ENCODE data around the gene AFG1L. TPM values are rescaled to one million over a fixed set of nuclear protein-coding genes. Genes with fewer than 3 reads are reported as not detected.
"Not testable (repeated sequence)": the region's sequence is repeated elsewhere in the genome, so short reads cannot be mapped to it uniquely, and the experiment has no call there.

AFG1L gene
- total RNA-seq, 1 donor = 2.4 TPM

GRCh38 chr6:108449717-108450116 lies 154.9 kb downstream of the AFG1L start:
- DNase-seq (ENCODE audit: low read depth in 2 of 3, low spot score in 2 of 3) = not testable (repeated sequence)

GRCh38 chr6:108451816-108452215 lies 157.0 kb downstream of the AFG1L start:
- no peak for DNase-seq (ENCODE audit: low read depth in 2 of 3, low spot score in 2 of 3)

- no peak for DNase-seq (ENCODE audit: low read depth in 2 of 3, low spot score in 2 of 3)
These were observed 157.9 kb downstream of the AFG1L start for GRCh38 chr6:108452711-108453195.

DNA sequence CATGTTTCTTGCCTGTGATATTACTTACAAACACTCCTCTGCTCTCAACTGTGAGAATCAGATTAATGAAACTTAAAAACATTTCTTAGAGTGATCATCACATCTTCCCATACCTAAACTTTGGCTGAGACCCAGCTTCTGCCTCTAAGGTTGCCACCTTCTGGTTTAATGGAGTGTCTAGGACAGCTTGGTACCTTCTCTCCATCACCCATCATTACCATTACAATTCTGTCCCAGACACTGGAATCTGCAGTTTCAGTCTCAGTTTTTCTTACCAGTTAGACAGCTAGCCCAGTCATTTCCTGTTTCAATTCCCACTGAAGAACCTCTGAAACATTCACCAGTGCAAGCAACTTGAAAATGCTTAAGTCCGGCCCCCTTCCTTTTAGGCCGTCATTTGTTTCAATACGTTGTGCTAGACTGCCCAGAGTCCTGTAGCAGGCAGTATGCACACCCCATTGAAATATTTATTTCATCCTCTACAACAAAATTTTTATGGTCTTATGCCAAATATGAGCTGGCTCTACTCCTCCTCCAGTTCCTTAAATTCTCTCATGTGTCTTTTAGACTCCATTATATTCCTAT lies 158.8 kb downstream of the AFG1L start:
- peak in 2 of 3 donors; percentile 53 to 75 for DNase-seq (ENCODE audit: low read depth in 2 of 3, low spot score in 2 of 3)

DNA sequence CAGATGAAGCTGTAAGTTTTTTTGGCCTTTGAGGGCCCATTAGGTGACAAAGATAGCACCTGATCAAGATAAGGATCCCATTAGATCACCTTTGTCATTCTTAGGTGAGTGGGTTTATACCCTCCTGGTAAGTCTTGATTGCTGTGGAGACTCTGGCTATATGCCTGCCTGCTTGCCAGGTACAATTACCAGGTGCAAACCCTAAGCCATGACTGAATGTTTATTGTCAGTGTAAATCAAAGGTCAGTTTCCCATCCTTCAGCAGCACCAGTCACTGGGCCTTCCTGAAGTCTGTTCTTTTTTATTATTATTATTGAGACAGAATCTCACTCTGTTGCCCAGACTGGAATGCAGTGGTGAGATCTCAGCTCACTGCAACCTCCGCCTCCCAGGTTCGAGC lies 159.5 kb downstream of the AFG1L start:
- DNase-seq (ENCODE audit: low read depth in 2 of 3, low spot score in 2 of 3) = no peak

GRCh38 chr6:108455688-108456087 lies 160.8 kb downstream of the AFG1L start:
- DNase-seq (ENCODE audit: low read depth in 2 of 3, low spot score in 2 of 3) = no peak

DNA sequence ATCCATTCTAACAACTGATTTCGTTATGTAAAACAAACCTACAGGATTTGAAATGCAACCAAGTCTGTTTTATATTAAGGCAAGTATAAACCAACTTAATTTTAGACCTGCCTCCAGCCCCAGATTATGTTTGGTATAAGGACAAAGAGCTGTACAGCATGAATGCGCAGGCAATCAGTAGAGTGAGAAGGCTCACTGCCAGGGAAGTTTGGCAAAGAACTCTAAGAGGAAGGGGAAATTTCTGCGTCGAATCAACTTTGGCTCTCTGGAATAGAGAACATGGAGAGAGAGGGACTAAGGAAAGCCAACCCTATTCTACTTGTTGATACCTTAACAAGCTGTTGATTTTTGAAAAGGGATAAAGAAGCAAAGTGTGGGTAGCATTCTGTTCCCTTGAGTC lies 168.9 kb downstream of the AFG1L start:
- no peak for DNase-seq (ENCODE audit: low read depth in 2 of 3, low spot score in 2 of 3)

- DNase-seq (ENCODE audit: low read depth in 2 of 3, low spot score in 2 of 3) = no peak
These were observed 169.7 kb downstream of the AFG1L start for GRCh38 chr6:108464418-108465097.

GRCh38 chr6:108465098-108465495 lies 170.2 kb downstream of the AFG1L start:
- DNase-seq (ENCODE audit: low read depth in 2 of 3, low spot score in 2 of 3) = peak in 1 of 3 donors; percentile 42

- no peak for DNase-seq (ENCODE audit: low read depth in 2 of 3, low spot score in 2 of 3)
These were observed 173.5 kb downstream of the AFG1L start for GRCh38 chr6:108468346-108468745.

- DNase-seq (ENCODE audit: low read depth in 2 of 3, low spot score in 2 of 3) = no peak
These were observed 174.5 kb downstream of the AFG1L start for GRCh38 chr6:108469316-108469715.

DNA sequence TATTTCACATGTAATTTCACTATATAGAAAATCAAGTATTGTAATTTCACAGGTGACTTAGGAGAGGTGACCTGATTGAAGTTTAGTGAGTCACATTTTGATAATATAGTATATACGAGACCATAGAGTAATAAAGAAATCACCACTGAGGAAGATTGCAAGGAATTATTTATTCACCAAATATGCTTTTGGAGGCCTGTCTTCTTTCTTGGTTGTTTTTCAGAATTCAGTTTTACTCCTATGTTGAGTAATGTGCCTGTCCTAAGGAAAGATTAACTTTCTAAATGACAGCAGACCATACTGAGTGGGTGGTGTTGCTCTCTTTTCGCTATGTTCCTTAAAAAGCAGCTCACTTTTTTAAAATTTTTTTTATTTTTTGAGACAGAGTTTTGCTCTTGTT lies 178.3 kb downstream of the AFG1L start:
- DNase-seq (ENCODE audit: low read depth in 2 of 3, low spot score in 2 of 3) = no peak

DNA sequence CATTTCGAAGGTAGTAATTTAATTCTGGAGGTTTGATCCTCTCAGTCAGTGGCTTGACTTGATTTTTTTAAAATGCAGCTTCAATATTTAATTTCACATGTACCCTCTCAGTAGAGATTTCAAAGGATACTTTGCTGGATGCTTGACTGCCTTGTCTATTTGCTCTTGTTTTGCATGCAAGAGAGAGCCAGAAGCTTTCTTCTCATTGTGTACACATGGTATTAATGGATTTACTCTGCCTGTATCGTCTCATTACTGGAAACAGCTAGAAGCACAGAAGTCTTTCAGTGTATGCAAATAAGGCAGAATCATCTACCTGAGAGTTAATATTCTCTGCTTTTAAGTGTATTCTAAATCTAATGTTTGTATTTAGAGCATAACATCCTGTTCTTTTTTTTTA lies 181.5 kb downstream of the AFG1L start:
- no peak for DNase-seq (ENCODE audit: low read depth in 2 of 3, low spot score in 2 of 3)

DNA sequence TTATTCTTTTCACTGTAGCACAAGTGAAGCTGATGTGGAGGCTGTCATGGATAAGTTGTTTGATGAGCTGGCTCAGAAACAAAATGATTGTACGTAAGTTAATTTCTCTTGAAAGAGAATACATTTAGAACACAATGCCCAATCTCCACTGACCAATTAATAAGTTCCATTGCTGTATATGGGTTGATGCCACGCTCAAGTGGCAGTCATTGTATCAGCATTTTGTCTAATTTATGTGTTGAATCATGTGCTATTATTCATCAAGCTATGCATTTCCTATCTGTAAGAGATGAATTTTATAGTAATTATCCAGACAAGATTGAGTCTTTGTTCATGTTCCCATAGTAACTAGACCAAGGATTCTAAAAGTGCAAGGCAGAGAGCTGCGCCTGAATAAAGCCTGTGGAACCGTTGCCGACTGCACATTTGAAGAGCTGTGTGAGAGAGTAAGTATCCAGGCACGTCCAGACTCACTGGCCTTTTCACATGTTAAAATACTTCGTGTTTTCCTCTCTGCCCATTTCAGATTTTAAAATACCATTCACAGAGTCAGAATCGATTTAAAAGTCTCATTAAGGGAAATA lies 182.1 kb downstream of the AFG1L start:
- DNase-seq (ENCODE audit: low read depth in 2 of 3, low spot score in 2 of 3) = no peak

DNA sequence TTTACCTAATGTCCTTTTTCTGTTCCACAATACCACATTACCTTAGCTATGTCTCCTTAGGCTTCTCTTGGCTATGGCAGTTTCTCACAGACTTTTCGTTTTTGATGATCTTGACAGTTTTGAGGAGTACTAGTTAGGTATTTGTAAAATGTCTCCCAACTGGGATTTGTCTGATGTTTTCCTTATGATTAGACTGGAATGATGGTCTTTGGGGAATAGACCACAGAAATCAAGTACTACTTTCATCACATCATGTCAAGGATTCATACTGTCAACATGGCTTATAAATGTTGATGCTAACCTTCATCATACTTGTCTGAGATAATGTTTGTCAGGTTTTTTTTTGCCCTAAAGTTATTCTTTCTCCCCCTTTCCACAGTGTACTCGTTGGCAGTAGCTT lies 187.7 kb downstream of the AFG1L start:
- no peak for DNase-seq (ENCODE audit: low read depth in 2 of 3, low spot score in 2 of 3)

DNA sequence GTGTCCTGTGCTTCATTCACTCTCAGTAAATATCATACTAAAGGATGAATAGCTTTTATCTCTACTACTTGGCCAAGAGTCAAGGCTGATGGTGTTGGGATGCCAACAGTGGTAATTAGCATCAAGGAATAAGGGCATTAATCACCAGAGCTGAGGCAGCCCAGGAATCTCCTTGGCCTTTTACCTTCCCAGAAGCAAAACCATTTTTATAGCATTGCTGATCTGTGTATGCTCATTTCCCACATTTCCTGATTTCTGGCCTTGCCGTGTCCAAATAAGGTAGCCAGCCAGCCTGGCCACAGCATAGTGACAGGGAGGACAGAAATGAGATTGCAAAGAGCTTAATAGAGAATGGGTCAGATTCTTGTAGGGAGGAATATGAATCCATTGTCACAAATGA lies 189.2 kb downstream of the AFG1L start:
- DNase-seq (ENCODE audit: low read depth in 2 of 3, low spot score in 2 of 3) = no peak

DNA sequence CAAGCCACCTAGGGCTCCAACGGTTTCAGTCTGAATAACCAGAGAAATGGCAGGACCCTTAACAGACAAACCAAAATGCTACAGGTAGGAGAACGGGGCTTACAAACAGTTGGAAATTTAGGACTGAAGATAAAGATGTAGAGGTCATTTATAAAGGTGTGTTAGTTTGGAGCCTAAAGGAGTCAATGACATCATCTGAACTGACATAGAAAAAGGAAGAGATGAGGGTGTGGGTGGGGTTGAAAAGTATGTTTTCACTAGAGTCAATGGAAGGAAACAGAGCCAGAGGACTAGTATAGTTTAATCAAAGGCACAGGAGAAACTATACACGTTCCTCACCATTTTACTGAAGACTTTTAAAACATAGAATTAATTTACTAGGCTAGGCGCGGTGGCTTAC lies 194.8 kb downstream of the AFG1L start:
- DNase-seq (ENCODE audit: low read depth in 2 of 3, low spot score in 2 of 3) = no peak

DNA sequence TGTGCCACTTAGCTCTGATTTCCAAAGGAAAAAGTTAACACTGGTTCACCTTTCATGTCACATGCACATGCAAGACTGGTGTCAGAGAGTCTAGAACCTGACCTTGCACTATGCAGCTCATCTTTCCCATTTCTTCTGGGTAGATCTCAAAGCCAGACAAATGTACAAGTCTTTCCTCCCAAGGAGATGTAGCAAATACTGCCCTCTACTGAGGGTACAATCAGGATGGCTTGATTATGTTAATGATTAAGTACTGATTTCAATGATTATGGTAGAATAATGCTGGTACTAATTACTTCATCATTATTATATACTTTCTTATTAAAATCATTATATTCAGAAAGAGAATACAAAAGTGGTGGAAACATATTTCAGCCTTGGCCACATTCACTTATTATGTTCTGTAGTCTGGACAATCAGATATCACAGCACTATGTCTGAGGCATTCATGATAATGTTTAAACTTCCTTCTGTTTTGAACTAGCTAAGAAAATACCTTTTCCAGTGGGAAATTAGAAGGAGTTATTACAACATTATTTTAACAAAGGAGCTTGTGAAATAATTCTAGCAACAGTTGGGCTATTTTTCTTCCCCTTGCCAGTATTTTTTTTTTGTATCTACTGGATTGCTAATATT lies 197.4 kb downstream of the AFG1L start:
- DNase-seq (ENCODE audit: low read depth in 2 of 3, low spot score in 2 of 3) = peak in 2 of 3 donors; percentile 31 to 72

DNA sequence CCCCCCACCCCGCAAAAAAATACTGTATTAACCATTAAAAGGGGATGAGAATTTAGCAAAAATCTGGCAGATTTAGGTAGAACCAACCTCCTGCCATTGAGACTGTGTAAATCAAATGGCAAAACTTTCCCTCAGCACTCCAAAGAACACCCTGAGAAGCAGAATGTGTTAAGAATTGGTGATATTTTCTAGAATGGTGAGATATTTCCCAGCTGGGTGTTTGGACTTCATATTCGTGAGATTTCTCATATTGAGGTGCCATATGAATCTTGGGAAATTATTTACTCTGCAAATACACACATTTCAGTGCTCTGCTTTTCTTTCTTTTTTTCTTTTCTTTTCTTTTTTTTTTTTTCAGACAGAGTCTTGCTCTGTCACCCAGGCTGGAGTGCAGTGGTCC lies 199.6 kb downstream of the AFG1L start:
- DNase-seq (ENCODE audit: low read depth in 2 of 3, low spot score in 2 of 3) = no peak

GRCh38 chr6:108497883-108498282 lies 203.0 kb downstream of the AFG1L start:
- peak in 2 of 3 donors; percentile 15 to 74 for DNase-seq (ENCODE audit: low read depth in 2 of 3, low spot score in 2 of 3)

- DNase-seq (ENCODE audit: low read depth in 2 of 3, low spot score in 2 of 3) = no peak
These were observed 206.7 kb downstream of the AFG1L start for GRCh38 chr6:108501559-108501958.

GRCh38 chr6:108502832-108503231 lies 208.0 kb downstream of the AFG1L start:
- peak in 2 of 3 donors; percentile 11 to 32 for DNase-seq (ENCODE audit: low read depth in 2 of 3, low spot score in 2 of 3)

Data from hematopoietic multipotent progenitor cell (in vitro differentiated cells).